Measurements from ENCODE around the gene SPOCK1.
"Not testable (repeated sequence)": the region's sequence is repeated elsewhere in the genome, so short reads cannot be mapped to it uniquely, and the experiment has no call there.

SPOCK1 gene

DNA sequence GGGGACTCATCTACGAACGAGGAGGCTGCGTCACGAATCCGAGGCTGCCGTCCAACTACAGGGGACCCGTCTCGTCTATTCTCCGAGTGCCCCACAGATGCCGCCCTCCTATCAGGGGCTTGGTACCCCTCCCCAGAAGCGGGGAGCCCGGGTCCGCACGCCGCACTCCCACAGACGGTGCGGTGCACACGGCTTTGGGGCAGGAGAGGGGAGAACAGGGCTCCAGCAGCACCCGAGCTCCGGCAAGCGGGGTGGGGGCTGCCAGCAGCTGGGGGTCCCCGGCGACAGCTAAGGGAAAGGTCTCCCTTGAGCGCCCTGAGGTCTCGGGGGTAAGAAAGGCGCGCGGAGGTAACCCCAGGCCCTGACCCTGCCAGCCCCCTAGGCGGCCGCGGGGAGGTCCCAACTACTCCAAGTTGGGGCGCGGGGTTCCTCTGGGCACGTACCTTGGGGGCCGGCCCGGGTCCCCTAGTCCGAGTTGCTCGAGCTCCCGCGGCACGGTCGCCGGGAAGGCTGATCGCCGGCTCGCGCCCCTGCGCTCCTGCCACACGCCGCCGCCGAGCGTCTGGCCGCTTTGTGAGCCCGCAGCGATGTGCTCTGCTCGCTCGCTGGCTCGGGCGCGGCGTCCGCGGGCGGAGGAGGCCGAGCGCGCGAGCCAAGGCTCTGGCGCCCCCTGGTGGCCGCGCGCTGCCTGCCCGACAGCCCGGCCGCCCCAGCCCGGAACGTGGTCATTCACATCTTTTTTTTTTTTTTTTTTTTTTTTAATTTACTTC is at the start of gene SPOCK1:
TSS of gene SPOCK1 (minus strand) at position 591 of the 770 bp plus-strand sequence.
- no peak within 1 kb of the TSS for H3K9ac ChIP-seq (ENCODE audit: low read length)
- H3K27ac ChIP-seq (ENCODE audit: low read depth, low read length), result no peak within 1 kb of the TSS
- H3K4me3 ChIP-seq (ENCODE audit: low read length), result peak within 1 kb of the TSS; percentile 64
- no peaks in the 10 kb centered on the region for H3K4me1 ChIP-seq (ENCODE audit: control insufficient read depth, insufficient read depth, low read length)
- no peaks in the 10 kb centered on the region for H3K36me3 ChIP-seq (ENCODE audit: control insufficient read depth, insufficient read depth, low read length)
- no peaks in the 10 kb centered on the region for H3K27me3 ChIP-seq (ENCODE audit: control insufficient read depth, insufficient read depth, low read length)

DNA sequence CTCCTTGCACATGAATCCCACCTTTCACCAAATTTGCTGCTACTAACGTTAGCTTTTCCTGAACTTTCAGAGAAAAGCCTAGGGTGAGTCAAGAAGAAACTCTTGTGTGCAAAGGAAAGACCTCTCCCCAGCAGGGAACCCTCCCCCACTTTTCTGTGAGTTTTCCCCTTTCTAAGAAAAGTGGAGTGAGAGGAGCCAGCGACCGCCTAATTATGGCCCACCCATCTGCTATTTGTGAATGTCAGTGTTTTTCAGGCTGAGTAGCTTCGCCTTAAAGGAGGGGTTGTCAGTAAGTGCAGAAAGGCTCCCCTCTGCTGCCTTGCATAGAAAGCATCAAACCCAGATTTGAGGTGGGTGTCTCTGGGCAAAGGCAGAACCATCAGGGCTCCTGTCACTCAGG is 46.8 kb upstream of the SPOCK1 start:
- H3K4me1 ChIP-seq (ENCODE audit: control insufficient read depth, insufficient read depth, low read length), result no peaks in the 10 kb centered on the region
- H3K27me3 ChIP-seq (ENCODE audit: control insufficient read depth, insufficient read depth, low read length), result no peaks in the 10 kb centered on the region
- H3K4me3 ChIP-seq (ENCODE audit: low read length), result no peak overlapping the region
- H3K9ac ChIP-seq (ENCODE audit: low read length), result no peak overlapping the region
- H3K36me3 ChIP-seq (ENCODE audit: control insufficient read depth, insufficient read depth, low read length), result no peaks in the 10 kb centered on the region
- no peak overlapping the region for H3K27ac ChIP-seq (ENCODE audit: low read depth, low read length)

DNA sequence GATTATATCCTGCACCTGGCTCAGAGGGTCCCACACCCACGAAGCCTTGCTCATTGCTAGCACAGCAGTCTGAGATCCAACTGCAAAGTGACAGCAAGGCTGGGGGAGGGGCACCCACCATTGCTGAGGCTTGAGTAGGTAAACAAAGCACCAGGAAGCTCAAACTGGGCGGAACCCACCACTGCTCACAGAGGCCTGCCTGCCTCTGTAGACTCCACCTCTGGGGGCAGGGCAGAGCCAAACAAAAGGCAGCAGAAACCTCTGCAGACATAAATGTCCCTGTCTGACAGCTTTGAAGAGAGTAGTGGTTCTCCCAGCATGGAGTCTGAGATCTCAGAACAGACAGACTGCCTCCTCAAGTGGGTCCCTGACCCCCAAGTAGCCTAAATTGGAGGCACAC is 36.3 kb upstream of the SPOCK1 start:
- H3K27ac ChIP-seq (ENCODE audit: low read depth, low read length); H3K36me3 ChIP-seq (ENCODE audit: control insufficient read depth, insufficient read depth, low read length); H3K27me3 ChIP-seq (ENCODE audit: control insufficient read depth, insufficient read depth, low read length); H3K4me3 ChIP-seq (ENCODE audit: low read length); H3K4me1 ChIP-seq (ENCODE audit: control insufficient read depth, insufficient read depth, low read length); H3K9ac ChIP-seq (ENCODE audit: low read length): not testable (repeated sequence)

DNA sequence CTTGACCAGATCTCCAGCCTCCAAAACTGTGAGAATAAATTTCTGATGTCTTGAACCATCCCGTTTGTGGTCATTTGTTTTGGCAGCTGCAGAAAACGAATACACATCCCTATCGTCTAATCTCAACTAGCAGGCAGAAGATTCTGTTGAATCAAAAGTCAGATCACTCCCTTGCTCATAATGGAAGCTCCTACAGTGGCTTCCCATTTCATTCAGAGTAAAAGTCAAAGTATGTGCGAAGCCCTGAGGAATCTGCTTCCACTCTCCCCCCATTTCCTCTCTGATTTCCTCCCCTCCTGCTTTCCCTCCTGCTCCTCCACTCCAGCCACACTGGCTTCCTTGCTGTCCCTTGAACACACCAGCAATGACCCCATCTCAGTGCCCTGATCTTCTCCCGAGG is 34.8 kb upstream of the SPOCK1 start:
- Histone ChIP-seq H3K27me3 (ENCODE audit: control insufficient read depth, insufficient read depth, low read length) (no peaks in the 10 kb centered on the region), H3K9ac (ENCODE audit: low read length) (no peak overlapping the region), H3K4me1 (ENCODE audit: control insufficient read depth, insufficient read depth, low read length) (no peaks in the 10 kb centered on the region), H3K36me3 (ENCODE audit: control insufficient read depth, insufficient read depth, low read length) (no peaks in the 10 kb centered on the region), H3K27ac (ENCODE audit: low read depth, low read length) (no peak overlapping the region), H3K4me3 (ENCODE audit: low read length) (no peak overlapping the region)

DNA sequence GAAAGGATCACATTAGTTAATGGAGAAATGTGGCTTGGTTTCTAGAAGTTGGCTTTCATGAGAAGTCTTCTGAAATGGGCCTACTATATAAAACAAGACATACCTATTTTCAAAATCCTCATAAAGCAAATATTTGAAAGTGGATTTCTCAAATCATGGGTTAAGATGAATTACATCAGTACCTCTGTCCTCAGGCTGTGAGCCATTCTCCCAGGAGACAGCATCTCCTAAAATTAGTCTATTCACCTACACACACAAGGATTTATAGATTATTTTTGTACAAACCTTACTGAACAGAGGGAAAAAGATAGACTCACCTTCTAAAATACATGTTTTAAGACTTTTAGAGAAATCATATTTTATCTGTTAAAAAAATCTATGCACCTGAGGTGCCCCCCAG is 32.1 kb upstream of the SPOCK1 start:
- Histone ChIP-seq H3K4me1 (ENCODE audit: control insufficient read depth, insufficient read depth, low read length) (no peaks in the 10 kb centered on the region), H3K36me3 (ENCODE audit: control insufficient read depth, insufficient read depth, low read length) (no peaks in the 10 kb centered on the region), H3K27me3 (ENCODE audit: control insufficient read depth, insufficient read depth, low read length) (no peaks in the 10 kb centered on the region), H3K4me3 (ENCODE audit: low read length) (no peak overlapping the region), H3K9ac (ENCODE audit: low read length) (no peak overlapping the region), H3K27ac (ENCODE audit: low read depth, low read length) (no peak overlapping the region)

DNA sequence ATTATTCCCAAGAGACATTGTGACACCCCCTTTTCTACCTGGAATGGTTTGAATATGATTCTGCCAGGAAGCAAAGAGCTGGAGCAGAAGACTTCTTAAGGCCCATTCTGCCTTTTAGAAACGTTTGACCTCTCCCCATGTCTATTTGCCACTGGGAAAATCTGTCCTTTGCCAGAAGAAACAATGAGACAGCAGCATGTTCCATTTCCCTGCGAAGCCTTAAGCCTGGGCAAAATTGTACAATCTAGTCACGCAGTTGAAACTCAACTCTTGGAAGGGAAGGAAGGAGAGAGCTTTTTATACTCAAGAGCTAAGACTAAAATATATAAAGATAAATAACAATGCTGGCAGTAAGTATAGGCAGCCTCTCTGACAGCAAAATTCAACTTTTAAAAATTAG is 22.1 kb upstream of the SPOCK1 start:
- no peaks in the 10 kb centered on the region for H3K36me3 ChIP-seq (ENCODE audit: control insufficient read depth, insufficient read depth, low read length)
- no peak overlapping the region for H3K9ac ChIP-seq (ENCODE audit: low read length)
- H3K27me3 ChIP-seq (ENCODE audit: control insufficient read depth, insufficient read depth, low read length), result no peaks in the 10 kb centered on the region
- no peak overlapping the region for H3K4me3 ChIP-seq (ENCODE audit: low read length)
- H3K4me1 ChIP-seq (ENCODE audit: control insufficient read depth, insufficient read depth, low read length), result no peaks in the 10 kb centered on the region
- H3K27ac ChIP-seq (ENCODE audit: low read depth, low read length), result no peak overlapping the region

DNA sequence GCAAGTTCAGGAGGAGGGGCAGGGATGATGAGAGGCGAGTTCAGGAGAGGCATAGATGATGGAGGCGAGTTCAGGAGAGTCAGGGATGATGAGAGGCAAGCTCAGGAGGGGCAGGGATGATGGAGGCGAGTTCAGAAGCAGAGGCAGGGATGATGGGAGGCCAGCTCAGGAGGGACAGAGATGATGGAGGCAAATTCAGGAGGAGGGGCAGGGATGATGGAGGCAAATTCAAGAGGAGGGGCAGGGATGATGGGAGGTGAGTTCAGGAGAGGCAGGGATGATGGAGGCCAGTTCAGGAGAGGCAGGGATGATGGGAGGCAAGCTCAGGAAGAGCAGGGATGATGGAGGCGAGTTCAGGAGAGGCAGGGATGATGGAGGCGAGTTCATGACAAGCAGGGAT is 17.8 kb upstream of the SPOCK1 start:
- Histone ChIP-seq H3K27me3 (ENCODE audit: control insufficient read depth, insufficient read depth, low read length) (no peaks in the 10 kb centered on the region), H3K36me3 (ENCODE audit: control insufficient read depth, insufficient read depth, low read length) (no peaks in the 10 kb centered on the region), H3K9ac (ENCODE audit: low read length) (no peak overlapping the region), H3K4me1 (ENCODE audit: control insufficient read depth, insufficient read depth, low read length) (no peaks in the 10 kb centered on the region), H3K27ac (ENCODE audit: low read depth, low read length) (no peak overlapping the region), H3K4me3 (ENCODE audit: low read length) (no peak overlapping the region)

DNA sequence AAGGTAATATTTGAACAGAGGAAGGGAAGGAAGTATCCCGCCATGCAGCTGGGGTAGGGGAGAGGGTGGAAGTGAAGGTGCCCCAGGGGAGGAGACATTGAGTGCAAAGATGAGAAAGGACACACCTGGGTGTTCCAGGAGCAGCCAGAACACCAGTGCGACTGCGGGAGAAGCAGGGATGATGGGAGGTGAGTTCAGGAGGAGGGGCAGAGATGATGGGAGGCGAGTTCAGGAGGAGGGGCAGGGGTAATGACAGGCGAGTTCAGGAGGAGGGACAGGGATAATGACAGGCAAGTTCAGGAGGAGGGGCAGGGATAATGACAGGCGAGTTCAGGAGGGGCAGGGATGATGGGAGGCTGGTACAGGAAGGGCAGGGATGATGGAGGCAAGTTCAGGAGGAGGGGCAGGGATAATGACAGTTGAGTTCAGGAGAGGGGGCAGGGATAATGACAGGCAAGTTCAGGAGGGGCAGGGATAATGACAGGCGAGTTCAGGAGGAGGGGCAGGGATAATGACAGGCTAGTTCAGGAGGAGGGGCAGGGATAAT is 17.2 kb upstream of the SPOCK1 start:
- Histone ChIP-seq H3K36me3 (ENCODE audit: control insufficient read depth, insufficient read depth, low read length) (no peaks in the 10 kb centered on the region), H3K4me1 (ENCODE audit: control insufficient read depth, insufficient read depth, low read length) (no peaks in the 10 kb centered on the region), H3K27ac (ENCODE audit: low read depth, low read length) (no peak overlapping the region), H3K4me3 (ENCODE audit: low read length) (no peak overlapping the region), H3K27me3 (ENCODE audit: control insufficient read depth, insufficient read depth, low read length) (no peaks in the 10 kb centered on the region), H3K9ac (ENCODE audit: low read length) (no peak overlapping the region)

DNA sequence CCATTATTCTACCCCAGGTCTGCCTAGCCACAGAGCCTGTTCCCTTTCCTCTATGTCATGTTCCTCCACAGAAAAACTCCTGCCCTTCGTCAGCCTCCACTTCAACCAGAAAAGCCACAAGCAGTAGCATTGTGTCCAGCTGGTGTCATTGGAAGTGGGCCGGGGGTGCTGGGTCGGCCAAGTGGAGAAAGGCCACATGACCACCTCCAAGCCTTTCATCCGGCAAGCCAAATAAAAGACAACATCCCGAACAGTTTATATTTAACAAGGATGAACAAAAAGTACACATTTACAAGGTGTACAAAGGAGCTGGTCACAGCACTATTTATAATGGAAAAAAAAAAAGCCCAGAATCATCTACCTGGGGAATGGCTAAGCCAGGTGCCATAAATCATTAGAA is 16.1 kb upstream of the SPOCK1 start:
- Histone ChIP-seq H3K27me3 (ENCODE audit: control insufficient read depth, insufficient read depth, low read length) (no peaks in the 10 kb centered on the region), H3K4me3 (ENCODE audit: low read length) (no peak overlapping the region), H3K9ac (ENCODE audit: low read length) (no peak overlapping the region), H3K36me3 (ENCODE audit: control insufficient read depth, insufficient read depth, low read length) (no peaks in the 10 kb centered on the region), H3K27ac (ENCODE audit: low read depth, low read length) (no peak overlapping the region), H3K4me1 (ENCODE audit: control insufficient read depth, insufficient read depth, low read length) (no peaks in the 10 kb centered on the region)

- H3K4me3 ChIP-seq (ENCODE audit: low read length), result no peak overlapping the region
- H3K9ac ChIP-seq (ENCODE audit: low read length), result no peak overlapping the region
- H3K4me1 ChIP-seq (ENCODE audit: control insufficient read depth, insufficient read depth, low read length), result no peaks in the 10 kb centered on the region
- no peak overlapping the region for H3K27ac ChIP-seq (ENCODE audit: low read depth, low read length)
- H3K27me3 ChIP-seq (ENCODE audit: control insufficient read depth, insufficient read depth, low read length), result no peaks in the 10 kb centered on the region
- no peaks in the 10 kb centered on the region for H3K36me3 ChIP-seq (ENCODE audit: control insufficient read depth, insufficient read depth, low read length)
Observed at GRCh38 chr5:137510671-137511070, 11.5 kb upstream of the SPOCK1 start.

GRCh38 chr5:137507150-137507549 is 8.0 kb upstream of the SPOCK1 start:
- no peaks in the 10 kb centered on the region for H3K4me1 ChIP-seq (ENCODE audit: control insufficient read depth, insufficient read depth, low read length)
- no peaks in the 10 kb centered on the region for H3K27me3 ChIP-seq (ENCODE audit: control insufficient read depth, insufficient read depth, low read length)
- H3K27ac ChIP-seq (ENCODE audit: low read depth, low read length), result no peak overlapping the region
- no peak overlapping the region for H3K4me3 ChIP-seq (ENCODE audit: low read length)
- H3K9ac ChIP-seq (ENCODE audit: low read length), result no peak overlapping the region
- H3K36me3 ChIP-seq (ENCODE audit: control insufficient read depth, insufficient read depth, low read length), result no peaks in the 10 kb centered on the region

GRCh38 chr5:137506296-137506695 is 7.2 kb upstream of the SPOCK1 start:
- no peak overlapping the region for H3K27ac ChIP-seq (ENCODE audit: low read depth, low read length)
- H3K36me3 ChIP-seq (ENCODE audit: control insufficient read depth, insufficient read depth, low read length), result no peaks in the 10 kb centered on the region
- no peaks in the 10 kb centered on the region for H3K27me3 ChIP-seq (ENCODE audit: control insufficient read depth, insufficient read depth, low read length)
- no peak overlapping the region for H3K4me3 ChIP-seq (ENCODE audit: low read length)
- no peaks in the 10 kb centered on the region for H3K4me1 ChIP-seq (ENCODE audit: control insufficient read depth, insufficient read depth, low read length)
- no peak overlapping the region for H3K9ac ChIP-seq (ENCODE audit: low read length)

- no peaks in the 10 kb centered on the region for H3K27me3 ChIP-seq (ENCODE audit: control insufficient read depth, insufficient read depth, low read length)
- no peaks in the 10 kb centered on the region for H3K36me3 ChIP-seq (ENCODE audit: control insufficient read depth, insufficient read depth, low read length)
- H3K9ac ChIP-seq (ENCODE audit: low read length), result no peak overlapping the region
- no peaks in the 10 kb centered on the region for H3K4me1 ChIP-seq (ENCODE audit: control insufficient read depth, insufficient read depth, low read length)
- H3K27ac ChIP-seq (ENCODE audit: low read depth, low read length), result no peak overlapping the region
- no peak overlapping the region for H3K4me3 ChIP-seq (ENCODE audit: low read length)
Observed at GRCh38 chr5:137504916-137505315, 5.8 kb upstream of the SPOCK1 start.

All from rectal smooth muscle tissue (tissue), 1 donor.